Right renal cortex interstitium (tissue), 3 donors: ENCODE data around the gene JTB. TPM values are rescaled to one million over a fixed set of nuclear protein-coding genes. Genes with fewer than 3 reads are reported as not detected.
A peak's percentile ranks its signal among the peaks of the same experiment; 100 is the strongest.
"Not testable (repeated sequence)": the region's sequence is repeated elsewhere in the genome, so short reads cannot be mapped to it uniquely, and the experiment has no call there.

ENCODE experiments used
- DNase-seq, 3 donors: peaks; one replicate each; pipeline ENCODE4 v3.0.0-alpha.2; 2013; ENCODE audit warnings: low read depth in 3 of 3, low spot score in 2 of 3
- polyA plus RNA-seq, 3 donors: library from polyadenylated mRNA; unstranded; fragments of 120-200 nt; gene quantifications; one replicate each; pipeline ENCODE4 v1.2.1, GENCODE V29; 2013; ENCODE audit not compliant: insufficient read length in 3 of 3

The JTB gene
- 100 to 1,000 TPM; 102 to 114 (median 114) TPM for polyA plus RNA-seq

DNA sequence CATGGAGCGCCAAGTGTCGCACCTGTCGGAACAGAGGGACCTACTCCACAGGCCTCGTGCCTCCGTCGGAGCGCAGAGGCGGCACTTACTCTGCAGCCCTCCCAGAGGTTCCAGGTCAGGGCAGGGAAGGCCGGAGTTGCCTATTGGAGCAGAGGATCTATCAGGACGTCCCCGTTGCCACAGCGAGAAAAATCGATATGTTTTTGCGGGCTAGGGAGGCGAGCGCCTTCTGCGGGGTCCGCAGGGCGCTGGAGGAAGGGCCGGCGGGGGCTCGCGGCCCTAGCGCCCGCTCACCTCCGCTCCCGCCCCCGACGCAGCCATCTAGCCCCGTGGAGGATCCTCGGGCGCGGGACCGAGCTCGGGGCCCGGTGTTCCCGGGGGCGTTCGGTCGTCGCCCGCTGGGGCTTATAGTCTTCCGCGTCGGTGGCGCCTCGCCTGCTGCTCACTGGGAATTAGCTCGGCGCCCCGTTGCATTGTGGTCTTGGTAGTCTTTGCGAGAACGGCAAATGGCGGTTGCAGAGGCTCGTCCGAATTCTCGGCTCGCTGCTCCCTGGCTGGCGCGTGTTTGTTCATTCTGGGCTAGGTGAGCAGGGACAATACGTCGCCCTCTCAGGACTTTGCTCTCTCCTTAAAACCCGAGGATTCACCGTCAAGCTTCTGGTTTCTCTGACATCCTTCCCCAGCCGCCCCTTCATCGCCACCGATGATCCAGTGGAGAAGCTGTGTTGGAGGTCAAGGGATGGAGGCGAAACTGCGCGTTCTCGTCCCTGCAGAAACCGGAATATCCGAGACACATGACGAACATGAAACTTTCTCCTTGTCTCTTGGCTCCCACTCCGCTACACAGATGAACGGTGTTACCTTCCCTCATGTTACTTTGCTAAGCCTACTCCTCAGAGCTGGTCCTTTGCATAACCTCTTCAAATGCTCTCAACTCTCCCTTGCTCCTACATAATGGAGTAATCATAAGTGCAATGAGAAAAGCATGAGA is at the start of gene JTB:
TSS of gene JTB (minus strand) at position 425 of the 991 bp plus-strand sequence. CDS start at position 3, 422 bp downstream.
- DNase-seq: no peak

DNA sequence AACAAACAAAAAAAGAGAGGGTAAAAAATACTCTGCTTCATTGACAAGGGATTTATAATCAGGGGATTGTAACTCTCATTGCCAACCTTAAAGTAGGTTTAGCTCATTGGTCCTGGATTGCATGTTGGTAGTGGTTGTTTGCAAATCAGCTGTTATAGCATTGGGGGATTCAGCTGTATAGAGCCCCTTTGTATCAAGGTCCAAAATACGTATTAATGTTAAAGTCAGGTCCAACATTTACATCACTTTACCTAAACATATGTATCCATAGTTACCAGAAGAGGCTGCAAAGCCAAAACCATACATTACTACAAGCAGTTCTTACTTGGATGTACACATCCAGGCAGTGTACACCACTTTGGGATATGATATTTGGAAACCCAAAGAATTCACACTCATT is 42.5 kb upstream of the JTB start:
- DNase-seq: no peak

- DNase-seq: no peak
Measured at GRCh38 chr1:154019269-154019668, 41.8 kb upstream of the JTB start.

DNA sequence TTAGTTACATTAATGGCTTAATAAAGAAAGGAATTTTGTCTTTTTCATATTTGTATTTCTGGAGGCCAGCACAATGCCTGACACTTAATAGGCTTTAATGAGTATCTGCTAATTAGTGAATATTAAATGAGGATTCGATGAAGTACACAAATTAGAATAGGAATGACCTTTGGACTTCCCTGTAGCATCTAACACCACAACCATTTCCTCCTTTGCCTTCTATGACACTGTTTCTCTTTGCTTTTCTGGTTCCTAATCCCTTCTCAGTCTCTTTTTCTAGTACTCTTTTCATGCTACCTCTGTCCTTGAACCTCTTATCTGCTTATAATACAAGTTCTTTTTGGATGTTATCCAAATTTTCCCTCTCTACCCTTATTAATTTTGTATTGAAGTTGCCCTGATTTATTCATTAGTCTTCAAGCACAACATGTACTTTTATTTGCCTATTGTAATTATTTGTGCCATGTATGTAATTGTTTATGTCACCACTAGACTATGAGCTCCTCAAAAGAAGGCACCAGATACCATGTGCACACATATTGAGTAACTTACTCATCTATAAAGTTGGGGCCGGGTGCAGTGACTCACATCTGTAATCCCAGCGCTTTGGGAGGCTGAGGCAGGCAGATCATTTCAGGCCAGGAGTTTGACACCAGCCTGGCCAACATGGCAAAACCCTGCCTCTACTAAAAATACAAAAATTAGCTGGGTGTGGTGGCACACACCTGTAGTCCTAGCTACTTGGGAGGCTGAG is 36.9 kb upstream of the JTB start:
- no peak for DNase-seq

- DNase-seq: not testable (repeated sequence)
Measured at GRCh38 chr1:154012543-154012942, 35.1 kb upstream of the JTB start.

DNA sequence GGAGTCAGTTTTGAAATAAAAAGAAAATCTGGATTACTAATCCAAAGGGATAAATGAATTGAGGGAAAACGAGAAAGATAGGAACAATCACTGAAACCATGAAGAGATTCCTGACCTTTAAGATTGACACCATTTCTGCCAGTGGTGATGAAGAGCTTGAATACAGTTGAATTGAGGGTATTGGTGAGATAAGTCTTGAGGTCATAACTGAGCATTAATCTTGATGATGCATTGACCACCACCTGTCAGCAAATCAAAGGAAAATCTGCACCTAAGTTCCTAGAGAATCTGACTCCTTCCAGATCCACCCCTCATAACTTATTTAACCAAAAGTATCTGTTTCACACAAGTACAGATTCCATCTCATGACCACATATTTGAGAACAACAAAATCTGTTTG is 34.7 kb upstream of the JTB start:
- DNase-seq: no peak

DNA sequence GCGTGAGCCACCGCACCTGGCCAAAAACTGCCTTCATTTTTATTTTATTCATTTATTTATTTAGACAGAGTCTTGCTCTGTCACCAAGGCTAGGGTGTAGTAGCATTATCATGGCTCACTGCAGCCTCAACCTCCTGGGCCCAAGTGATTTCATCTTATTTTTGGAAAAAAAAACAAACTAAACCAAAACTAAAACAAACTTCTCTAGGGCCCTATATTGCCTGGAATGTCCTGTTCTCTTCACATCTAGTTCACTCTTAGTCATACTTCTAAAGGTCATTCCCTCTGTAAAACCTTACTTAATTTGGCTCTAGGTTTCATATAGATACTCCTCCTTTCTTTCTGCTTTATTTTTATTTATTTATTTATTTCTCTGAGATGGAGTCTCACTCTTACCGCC is 28.7 kb upstream of the JTB start:
- no peak for DNase-seq

GRCh38 chr1:154000420-154000819 is 22.9 kb upstream of the JTB start:
- no peak for DNase-seq

GRCh38 chr1:153996882-153997281 is 19.4 kb upstream of the JTB start:
- not testable (repeated sequence) for DNase-seq

GRCh38 chr1:153995640-153996039 is 18.2 kb upstream of the JTB start:
- DNase-seq: no peak

GRCh38 chr1:153995202-153995601 is 17.7 kb upstream of the JTB start:
- DNase-seq: no peak

DNA sequence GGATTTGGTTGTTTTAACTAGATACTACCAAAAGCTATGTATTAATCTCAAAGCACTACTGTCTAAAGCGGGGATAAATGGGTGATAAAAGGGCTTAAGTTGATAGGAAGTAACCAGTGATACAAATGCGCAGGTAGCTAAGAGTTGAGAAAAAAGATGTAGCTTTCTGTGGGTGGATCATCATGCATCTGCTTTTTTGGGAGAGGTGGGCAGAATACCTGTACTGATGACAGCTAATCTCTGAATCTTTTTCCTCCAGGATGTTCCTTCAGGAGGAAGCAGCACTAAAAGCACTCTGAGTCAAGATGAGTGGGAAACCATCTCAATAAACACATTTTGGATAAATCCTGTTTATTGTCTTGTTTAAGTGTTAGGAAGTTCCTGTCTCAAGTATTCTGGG is 14.3 kb upstream of the JTB start:
- DNase-seq: no peak

GRCh38 chr1:153991151-153991630 is 13.7 kb upstream of the JTB start:
- no peak for DNase-seq

- peak; percentile 97 to 98 (median 98) for DNase-seq
Measured at GRCh38 chr1:153990468-153991150, 13.1 kb upstream of the JTB start, which contains the start of gene RPS27. RPS27 (plus strand) TSS chr1:153990762; CDS start chr1:153990797, 35 bp downstream.

GRCh38 chr1:153987621-153988020 is 10.1 kb upstream of the JTB start:
- DNase-seq: no peak

DNA sequence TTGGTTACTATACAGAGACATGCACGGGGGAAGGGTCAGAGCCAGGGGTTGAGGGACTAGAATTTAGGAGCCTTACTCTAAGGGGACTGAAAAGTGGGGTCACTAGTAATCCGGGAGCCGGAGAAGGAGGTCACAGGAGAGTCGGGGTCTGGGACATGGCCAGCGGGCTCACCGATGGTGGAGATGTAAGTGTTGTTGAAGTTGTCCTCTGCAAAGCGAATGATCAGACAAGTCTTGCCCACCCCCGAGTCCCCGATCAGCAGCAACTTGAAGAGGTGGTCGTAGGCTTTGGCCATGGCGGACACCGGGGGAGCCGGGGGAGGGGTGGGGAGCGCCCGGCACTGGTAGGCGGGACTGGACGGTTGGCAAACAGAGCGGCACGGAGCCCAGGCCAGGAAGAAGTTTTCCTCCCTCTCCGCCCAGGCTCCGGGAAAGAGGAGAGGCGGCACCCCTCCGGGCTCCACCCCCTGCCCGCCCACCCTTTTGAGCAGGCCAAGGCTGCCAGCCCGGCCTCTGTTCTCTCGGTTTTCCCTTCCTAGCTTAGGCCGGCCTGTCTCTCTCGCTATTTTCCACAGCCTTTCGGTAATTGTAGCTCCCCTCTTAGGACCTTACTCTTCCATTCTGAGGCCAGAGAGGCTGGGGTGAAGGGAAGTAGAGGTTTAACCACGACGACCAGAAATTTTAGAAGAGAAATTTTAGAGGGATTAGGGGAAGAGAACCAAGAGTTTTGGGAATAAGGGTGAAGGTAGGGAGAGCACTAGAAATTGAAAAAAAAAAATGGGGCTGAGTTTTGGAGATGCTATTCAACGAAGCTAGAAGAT is 8.7 kb upstream of the JTB start, which contains the start of gene RAB13:
TSS of gene RAB13 (minus strand) at position 399 of the 821 bp plus-strand sequence. CDS start at position 296, 103 bp downstream.
- DNase-seq: peak in 2 of 3 donors; percentile 72 to 78

GRCh38 chr1:153985341-153985912 is 8.0 kb upstream of the JTB start:
- DNase-seq: no peak

DNA sequence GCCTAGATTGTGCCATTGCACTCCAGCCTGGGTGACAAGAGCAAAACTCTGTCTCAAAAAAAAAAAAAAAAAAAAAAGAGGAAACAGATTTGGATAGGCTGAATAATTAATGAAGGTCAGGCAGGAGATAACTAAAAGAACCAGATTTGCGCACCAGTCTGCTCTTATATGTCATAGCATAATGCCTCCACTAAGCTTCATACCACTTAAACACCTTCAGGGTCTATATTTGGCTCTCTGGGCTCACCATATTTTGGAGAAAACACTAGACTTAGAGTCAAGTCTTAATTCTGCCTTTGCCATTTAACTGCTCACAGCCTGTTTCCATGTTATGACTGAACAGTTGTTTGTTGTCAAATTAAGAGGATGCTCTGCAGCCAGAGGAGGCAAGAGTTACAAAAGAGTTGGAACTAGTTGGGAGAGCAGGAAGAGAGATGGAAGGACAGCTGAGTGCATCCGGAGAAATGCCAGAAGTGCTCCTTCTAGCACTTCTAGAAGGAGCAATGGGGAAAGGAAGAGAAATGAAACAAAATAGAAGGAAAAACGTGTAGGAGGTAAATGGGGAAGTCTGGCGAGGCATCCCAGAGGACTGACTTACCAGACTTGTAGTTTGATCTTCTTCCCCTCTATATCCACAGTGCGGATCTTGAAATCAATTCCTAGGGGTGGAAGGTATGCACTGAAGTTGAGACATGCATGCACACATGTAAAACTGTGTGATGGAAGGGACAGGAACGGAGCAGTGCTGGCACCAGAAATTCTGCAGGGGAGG is 6.8 kb upstream of the JTB start:
- DNase-seq: no peak
